GM12801 (cell line): ENCODE data around the gene OR2V2.

Experiments
- CTCF ChIP-seq: IDR thresholded peaks from one replicate; pipeline ENCODE4 v1.5.1; 2011; ENCODE audit warnings: control low read depth; ENCODE audit not compliant: insufficient read length; ENCODE audit errors: extremely low read depth

Gene OR2V2

DNA sequence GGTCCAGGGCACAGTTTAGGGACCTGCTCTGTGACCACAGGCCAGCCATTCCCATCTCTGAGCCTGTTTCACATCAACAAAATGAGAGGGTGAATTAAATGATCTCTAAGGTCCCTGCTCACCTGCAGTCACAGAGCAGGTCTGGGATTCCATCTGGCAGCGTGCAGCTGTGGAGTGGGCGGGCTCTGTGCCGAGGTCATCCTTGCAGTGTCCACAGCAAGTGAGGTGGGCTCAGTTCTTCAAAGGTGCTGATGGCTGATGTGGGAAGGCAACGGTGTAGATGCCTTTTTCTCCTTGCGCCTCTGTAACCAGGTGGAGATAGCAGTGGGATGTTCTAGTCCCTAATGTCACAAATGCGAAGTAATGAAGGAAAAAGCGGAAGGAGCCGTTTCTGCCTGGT lies 28.3 kb upstream of the OR2V2 start:
- no peak for TF ChIP-seq CTCF

GRCh38 chr5:181120306-181120705 lies 27.1 kb upstream of the OR2V2 start:
- no peak for TF ChIP-seq CTCF

DNA sequence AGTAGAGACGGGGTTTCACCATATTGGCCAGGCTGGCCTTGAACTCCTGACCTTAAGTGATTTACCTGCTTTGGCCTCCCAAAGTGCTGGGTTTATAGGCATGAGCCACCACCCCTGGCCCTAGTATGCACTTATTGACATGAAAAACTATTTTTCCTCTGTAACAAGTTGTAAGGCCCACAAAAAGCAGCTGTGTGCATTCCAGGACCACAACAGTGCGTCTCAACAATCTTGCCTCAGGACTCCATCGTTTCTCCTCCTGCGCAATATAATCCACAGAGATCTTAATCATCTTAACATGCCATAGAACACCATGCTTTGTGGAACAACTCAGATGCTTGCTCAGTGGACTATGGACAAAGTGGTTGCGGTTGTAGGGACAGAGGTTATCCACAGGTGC lies 26.6 kb upstream of the OR2V2 start:
- no peak for TF ChIP-seq CTCF

GRCh38 chr5:181121675-181122561 lies 25.5 kb upstream of the OR2V2 start:
- no peak for TF ChIP-seq CTCF

DNA sequence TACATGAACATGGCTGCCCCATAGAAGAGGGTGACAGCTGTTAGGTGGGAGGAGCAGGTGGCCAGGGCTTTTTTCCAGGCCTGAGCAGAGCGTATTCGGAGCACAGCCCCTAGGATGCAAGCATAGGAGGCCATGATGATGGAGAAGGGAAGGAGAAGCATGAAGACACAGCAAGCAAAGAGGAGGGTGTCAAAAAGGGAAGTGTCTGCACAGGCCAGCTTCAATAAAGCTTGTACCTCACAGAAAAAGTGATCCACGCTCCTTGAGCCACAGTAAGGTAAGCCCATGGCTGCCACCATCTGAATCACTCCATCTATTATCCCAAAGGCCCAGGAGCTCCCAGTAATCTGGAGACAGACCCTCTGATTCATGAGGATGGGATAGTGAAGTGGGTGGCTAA lies 22.9 kb upstream of the OR2V2 start:
- no peak for TF ChIP-seq CTCF

- no peak for TF ChIP-seq CTCF
Observed at GRCh38 chr5:181126841-181127240, 20.5 kb upstream of the OR2V2 start.

DNA sequence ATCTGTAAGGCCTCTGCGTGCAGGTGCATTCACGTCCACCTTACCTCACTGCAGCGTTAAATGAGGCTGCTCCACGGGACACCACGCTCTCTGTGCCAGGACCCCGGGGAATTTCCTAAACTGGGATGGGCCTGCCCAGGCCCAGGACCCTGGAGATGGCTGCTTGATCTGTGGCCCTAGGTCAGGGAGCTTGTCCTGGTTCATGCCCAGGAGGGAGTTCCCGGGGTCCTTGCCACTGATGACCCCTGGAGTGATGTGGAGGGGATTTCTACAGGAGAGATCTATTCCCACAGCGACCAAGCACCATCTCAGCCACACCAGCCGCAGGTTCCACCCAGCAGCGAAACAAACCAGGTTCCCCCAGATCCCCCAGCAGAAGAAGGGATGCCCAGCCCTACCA lies 19.9 kb upstream of the OR2V2 start:
- TF ChIP-seq CTCF: no peak
